HG02973 (cell line): ENCODE measurements around the gene C4orf33.
"Not testable (repeated sequence)": the region's sequence is repeated elsewhere in the genome, so short reads cannot be mapped to it uniquely, and the experiment has no call there.

ENCODE experiments used
- ATAC-seq: cut with Tn5 transposase; IDR thresholded peaks from one replicate; pipeline ENCODE4 v1.9.1; 2021; ENCODE audit warnings: moderate library complexity; ENCODE audit not compliant: unreplicated experiment

The C4orf33 gene

DNA sequence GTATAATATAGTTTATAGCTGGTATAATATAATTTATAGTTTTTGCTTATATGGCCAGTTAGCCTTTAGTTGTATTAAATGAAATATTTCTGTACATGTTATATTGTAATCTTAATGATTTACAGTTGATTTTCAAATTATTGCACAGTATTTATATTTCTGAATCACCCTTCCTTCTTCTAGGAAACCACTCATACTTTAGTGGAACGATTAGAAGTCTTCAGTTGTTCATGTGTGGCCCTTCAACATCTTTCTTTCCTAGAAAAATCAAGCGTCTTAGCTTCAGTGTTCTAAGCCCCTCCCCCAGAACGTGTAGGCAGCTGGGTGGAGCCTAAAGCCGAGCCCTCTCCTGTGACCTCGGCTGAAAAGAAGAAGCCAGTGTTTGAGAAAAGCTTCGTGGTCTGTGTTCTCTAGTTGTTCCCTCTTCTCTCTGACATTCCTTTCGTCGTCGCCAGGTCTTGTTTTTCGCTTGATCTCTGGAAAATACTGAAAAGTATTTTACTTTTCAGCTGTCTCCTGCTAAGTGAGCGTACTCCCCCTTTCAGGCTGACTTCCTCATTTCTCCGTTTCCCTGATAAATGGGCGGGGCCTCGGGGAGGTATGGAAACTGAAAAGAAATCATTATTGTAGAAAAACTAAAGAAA is at the start of gene C4orf33:
Gene C4orf33, plus strand, starts transcription at position 342 of the 644 bp plus-strand sequence. CDS start 6,459 bp downstream, outside the sequence.
- ATAC-seq, result peak; percentile 45

GRCh38 chr4:129059028-129059427 is 36.9 kb upstream of the C4orf33 start:
- ATAC-seq, result no peak

- ATAC-seq, result no peak
These were observed 33.4 kb upstream of the C4orf33 start for GRCh38 chr4:129062580-129062979.

- ATAC-seq, result no peak
These were observed 32.3 kb upstream of the C4orf33 start for GRCh38 chr4:129063640-129064039.

DNA sequence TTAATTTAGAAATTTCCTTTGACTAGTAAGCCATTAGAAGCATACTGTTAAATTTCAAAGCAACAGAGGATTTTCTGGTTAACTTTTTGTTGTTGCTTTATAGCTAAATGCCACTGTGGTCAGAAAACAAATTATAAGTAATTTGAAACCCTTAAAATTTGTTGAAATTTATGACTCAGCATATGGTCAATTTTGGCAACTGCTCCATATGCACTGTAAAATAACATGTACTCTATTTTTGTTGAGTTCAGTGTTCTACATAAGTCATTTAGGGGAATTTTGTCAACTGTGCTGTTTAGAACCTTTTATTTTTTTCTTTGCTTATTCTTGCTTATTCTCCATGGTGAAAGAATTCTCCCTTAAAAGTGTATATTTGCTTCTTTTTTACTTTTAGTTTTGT is 31.2 kb upstream of the C4orf33 start:
- ATAC-seq, result no peak

DNA sequence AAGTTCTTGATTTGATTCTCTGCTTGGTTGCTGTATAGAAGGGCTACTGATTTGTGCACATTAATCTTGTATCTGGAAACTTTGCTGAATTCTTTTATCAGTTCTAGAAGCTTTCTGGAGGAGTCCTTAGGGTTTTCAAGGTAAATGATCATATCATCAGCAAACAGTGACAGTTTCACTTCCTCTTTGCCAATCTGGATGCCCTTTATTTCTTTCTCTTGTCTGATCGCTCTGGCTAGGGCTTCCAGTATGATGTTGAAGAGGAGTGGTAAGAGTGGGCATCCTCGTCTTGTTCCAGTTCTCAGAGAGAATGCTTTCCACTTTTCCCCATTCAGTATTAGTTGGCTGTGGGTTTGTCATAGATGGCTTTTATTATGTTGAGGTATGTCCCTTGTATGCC is 26.4 kb upstream of the C4orf33 start:
- not testable (repeated sequence) for ATAC-seq

DNA sequence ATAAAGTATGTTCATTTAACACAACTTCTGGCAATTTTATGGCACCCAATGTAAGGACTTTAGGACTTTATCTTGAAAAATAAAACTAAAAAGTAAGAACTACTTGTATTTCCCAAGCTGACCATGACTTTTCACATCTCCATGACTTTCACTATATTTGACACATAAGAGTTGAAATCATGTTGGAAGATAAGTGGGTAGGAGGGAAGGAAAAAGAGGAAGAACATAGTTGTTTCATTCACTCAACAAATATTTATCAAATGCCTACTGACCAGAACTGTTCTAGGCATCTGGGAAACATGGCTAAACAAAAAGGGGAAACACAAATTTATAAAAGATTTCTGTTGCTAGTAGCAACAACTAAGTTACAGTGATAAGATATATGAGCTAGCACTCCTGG is 18.6 kb upstream of the C4orf33 start:
- ATAC-seq, result no peak

GRCh38 chr4:129080129-129080528 is 15.8 kb upstream of the C4orf33 start:
- ATAC-seq, result no peak

- ATAC-seq, result no peak
These were observed 13.7 kb upstream of the C4orf33 start for GRCh38 chr4:129082302-129082701.

DNA sequence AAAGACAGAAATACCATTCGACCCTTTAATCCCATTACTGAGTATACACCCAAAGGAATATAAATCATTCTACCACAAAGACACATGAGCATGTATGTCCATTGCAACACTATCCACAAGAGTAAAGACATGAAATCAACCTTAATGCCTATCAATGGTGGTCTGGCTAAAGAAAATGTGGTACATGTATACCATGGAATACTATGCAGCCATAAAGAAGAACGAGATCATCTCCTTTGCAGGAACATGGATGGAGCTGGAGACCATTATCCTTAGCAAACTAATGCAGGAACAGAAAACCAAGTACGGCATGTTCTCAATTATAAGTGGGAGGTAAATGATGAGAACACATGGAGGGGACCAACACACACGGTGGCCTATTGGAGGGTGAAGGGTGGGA is 10.5 kb upstream of the C4orf33 start:
- no peak for ATAC-seq

GRCh38 chr4:129087516-129087915 is 8.4 kb upstream of the C4orf33 start:
- ATAC-seq, result no peak

GRCh38 chr4:129092631-129093190 is 3.2 kb upstream of the C4orf33 start:
- ATAC-seq, result no peak

DNA sequence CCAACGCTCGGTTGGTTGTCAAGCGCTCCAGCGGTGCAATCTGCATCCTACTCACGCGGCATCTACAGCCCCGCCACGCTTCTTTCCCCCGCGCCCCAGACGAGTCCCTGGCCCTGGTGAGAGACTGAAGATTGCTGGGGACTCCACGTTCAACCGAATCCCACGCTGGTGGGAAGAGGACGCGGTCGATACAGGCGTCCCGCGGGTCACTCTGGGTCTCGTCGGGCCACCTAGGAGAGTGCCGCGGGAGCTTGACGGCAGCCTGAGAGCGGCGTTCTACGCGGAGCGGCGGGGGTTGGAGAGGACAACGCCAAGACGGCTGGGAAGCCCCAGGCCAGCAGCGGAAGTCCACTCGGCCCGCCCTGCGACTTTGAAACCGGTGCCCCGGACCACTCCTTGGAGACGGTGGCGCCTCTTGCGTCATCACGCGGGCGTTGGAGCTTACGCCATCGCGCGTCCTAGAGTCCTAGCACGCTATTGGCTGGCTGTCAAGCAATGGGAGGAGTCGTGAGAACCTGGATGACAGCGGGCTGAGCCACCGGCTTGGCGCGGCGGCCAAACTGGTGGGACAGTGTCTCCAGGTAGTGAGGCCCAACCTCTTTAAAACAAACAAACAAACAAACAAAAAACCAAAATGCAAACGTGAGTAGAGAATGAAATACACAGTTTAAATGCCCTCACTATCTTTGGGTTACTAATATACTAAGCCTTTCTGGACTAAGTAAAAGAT is 2.6 kb upstream of the C4orf33 start, which contains the start of gene SCLT1:
Gene SCLT1, minus strand, starts transcription at position 349 of the 730 bp plus-strand sequence. CDS start 436 bp downstream, outside the sequence.
- peak; percentile 90 for ATAC-seq

- no peak for ATAC-seq
These were observed 1.6 kb upstream of the C4orf33 start for GRCh38 chr4:129094347-129094746.

DNA sequence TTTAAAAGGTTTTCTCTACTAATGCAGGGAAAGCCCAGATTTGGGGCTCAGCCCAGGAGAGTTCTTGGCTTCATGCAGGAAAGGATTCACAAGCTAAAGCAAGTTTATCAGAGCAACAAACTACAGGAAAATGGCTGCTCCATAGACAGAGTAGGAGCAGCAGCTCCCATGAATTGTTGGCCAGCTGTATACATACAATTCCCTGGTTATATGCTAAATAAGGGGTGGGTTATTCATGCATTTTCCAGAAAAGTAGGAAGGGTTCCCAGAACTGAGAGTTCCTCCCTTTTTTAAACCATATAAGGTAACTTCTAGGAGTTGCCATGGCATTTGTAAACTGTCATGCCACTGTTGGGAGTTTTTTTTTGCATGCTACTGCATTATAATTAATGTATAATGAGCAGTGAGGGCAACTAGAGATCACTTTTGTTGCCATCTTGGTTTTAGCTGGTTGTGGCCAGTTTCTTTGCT is 2.6 kb downstream of the C4orf33 start:
- ATAC-seq, result no peak

DNA sequence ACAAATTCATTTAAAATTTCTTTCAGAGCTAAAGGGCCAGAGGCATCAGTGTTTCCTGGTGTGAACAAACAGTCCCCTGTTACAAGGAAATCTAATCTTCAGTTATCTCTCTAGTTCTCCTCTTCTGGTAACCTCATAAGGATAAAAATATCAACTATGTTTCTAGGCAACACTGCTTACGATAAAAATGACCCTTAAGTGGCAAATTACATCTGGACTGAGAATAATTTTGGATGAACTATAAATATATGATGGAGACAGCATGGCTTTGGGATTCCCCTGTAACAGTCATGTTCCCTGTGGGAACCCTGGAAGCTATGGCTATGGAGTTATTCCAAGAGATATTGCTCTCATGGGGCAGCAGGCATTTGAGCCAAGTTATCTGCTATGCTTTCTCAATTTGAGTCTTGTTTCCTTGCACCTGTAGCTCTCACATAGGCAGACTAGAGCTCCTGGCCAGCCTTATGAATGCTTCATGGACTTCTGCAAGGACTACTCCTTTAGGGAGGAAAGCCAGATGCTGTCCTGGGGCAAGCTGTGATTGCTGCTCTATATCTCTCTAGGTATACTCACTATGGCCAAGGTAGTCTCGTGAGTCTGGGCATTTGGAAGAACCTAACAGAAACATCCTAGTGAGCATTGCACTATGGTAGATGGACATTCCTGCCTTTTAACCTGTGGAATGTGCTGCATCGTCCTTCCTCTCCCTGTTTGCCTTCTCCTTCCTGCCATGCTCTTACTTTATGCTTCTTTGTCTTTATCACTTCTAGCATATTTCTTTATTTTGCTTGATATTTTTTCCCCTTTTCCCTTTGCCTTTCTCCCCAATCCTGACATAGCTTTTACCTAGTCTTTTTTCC is 14.2 kb downstream of the C4orf33 start:
- no peak for ATAC-seq

GRCh38 chr4:129110931-129111330 is 15.0 kb downstream of the C4orf33 start:
- ATAC-seq, result no peak

- no peak for ATAC-seq
These were observed 16.0 kb downstream of the C4orf33 start for GRCh38 chr4:129111919-129112318.

- no peak for ATAC-seq
These were observed 17.5 kb downstream of the C4orf33 start for GRCh38 chr4:129113434-129113833.

GRCh38 chr4:129113919-129114318 is 18.0 kb downstream of the C4orf33 start:
- no peak for ATAC-seq

GRCh38 chr4:129117705-129118104 is 21.8 kb downstream of the C4orf33 start:
- ATAC-seq, result no peak
